Endometrium (tissue), 2 donors: ENCODE measurements around the gene KLK7.
A peak's percentile ranks its signal among the peaks of the same experiment; 100 is the strongest.

Experiments used
- FAIRE-seq: peaks from 2 replicates; lab custom pipeline; 2012; peaks lifted over from hg19 to GRCh38; lab: Jason Lieb, UNC
- donor health status: control.
- donor health status: control.

Gene KLK7

GRCh38 chr19:50983625-50984292 is at the start of gene KLK7:
KLK7 (minus strand) TSS chr19:50983917; CDS start chr19:50982399, 1,518 bp downstream.
- no peak for FAIRE-seq

- no peak for FAIRE-seq
Measured at GRCh38 chr19:51031880-51032225, 48.1 kb upstream of the KLK7 start.

GRCh38 chr19:51031220-51031879 is 47.6 kb upstream of the KLK7 start:
- no peak for FAIRE-seq

GRCh38 chr19:51030631-51031030 is 46.9 kb upstream of the KLK7 start:
- no peak for FAIRE-seq

- FAIRE-seq, result no peak
Measured at GRCh38 chr19:51029718-51030117, 46.0 kb upstream of the KLK7 start.

- FAIRE-seq, result no peak
Measured at GRCh38 chr19:51027873-51028272, 44.2 kb upstream of the KLK7 start.

- no peak for FAIRE-seq
Measured at GRCh38 chr19:51027126-51027806, 43.5 kb upstream of the KLK7 start.

GRCh38 chr19:51026554-51026831 is 42.8 kb upstream of the KLK7 start, which contains the start of gene KLK11:
KLK11 (minus strand) TSS chr19:51026616; CDS start chr19:51025631, 985 bp downstream.
- FAIRE-seq, result no peak

GRCh38 chr19:51025809-51026553 is 42.3 kb upstream of the KLK7 start:
- FAIRE-seq, result no peak

- no peak for FAIRE-seq
Measured at GRCh38 chr19:51025401-51025800, 41.7 kb upstream of the KLK7 start.

- no peak for FAIRE-seq
Measured at GRCh38 chr19:51024924-51025323, 41.2 kb upstream of the KLK7 start.

- no peak for FAIRE-seq
Measured at GRCh38 chr19:51023946-51024345, 40.2 kb upstream of the KLK7 start.

GRCh38 chr19:51022526-51022925 is 38.8 kb upstream of the KLK7 start:
- FAIRE-seq, result no peak

GRCh38 chr19:51020988-51021651 is 37.4 kb upstream of the KLK7 start:
- FAIRE-seq, result peak; percentile 83

- no peak for FAIRE-seq
Measured at GRCh38 chr19:51019544-51019925, 35.8 kb upstream of the KLK7 start, which contains the start of gene KLK10. KLK10 (minus strand) TSS chr19:51019709; CDS start chr19:51019130, 579 bp downstream.

GRCh38 chr19:51018745-51019543 is 35.2 kb upstream of the KLK7 start:
- no peak for FAIRE-seq

- no peak for FAIRE-seq
Measured at GRCh38 chr19:51016798-51017683, 33.3 kb upstream of the KLK7 start.

- FAIRE-seq, result no peak
Measured at GRCh38 chr19:51015691-51016267, 32.1 kb upstream of the KLK7 start.

- no peak for FAIRE-seq
Measured at GRCh38 chr19:51014242-51014641, 30.5 kb upstream of the KLK7 start.

- FAIRE-seq, result no peak
Measured at GRCh38 chr19:51012661-51013190, 29.0 kb upstream of the KLK7 start.
